ENCODE results near the gene IL13RA1.
"Not testable (repeated sequence)": the region's sequence is repeated elsewhere in the genome, so short reads cannot be mapped to it uniquely, and the experiment has no call there.

The IL13RA1 gene

DNA sequence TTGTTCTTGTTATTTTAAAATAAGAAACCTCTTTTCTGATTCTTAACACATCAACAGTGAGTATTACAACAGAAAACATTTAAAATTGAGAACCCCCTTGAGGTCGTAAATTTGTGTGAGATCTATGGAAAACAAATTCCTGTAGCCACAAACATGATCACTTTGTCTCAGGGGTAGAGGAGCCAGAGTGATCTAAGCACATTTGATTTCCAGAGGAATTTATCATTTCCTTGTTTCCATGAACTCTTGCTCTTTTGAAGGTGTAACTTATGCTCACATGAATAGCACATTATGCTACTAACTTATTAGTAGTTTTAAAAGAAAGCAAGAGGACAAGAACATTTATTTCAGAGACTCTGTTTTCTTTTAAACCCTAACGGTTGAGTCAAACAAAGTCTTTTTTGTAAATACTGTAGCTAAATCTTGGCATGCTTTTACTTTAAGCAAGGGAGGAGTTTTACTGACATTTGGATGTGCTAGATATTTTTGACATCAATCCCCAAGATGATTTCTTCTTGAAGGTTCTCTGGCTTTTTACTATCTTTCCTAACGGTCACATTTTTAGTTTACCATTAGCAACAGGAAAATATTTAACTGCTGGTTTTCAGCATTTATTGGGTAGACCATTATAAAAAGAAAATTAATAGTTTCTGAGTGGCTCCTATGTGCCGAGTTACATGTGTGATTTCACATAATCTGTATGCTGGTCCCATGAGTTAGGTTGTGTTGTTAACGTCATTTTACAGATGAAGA is 68.3 kb downstream of the IL13RA1 start:
- no peak for DNase-seq

DNA sequence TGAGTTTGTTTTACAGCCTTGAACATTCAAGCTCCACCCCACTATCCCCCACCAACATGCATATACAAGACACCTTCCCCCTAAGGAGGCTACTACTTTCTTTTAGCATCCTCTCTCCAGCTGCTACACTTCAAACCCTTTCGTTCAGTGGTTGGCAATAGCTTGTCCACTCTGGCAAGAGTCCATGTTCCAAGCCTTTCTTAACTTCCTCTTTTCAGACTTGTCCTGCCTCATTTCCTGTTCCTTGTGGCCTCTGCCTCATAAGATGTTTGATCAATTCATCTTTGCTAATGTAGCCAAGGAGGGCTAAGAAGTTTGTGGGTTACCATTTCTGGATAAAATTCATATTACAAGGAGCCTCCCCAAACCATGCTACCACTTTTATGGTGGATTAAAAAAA is 75.5 kb downstream of the IL13RA1 start:
- no peak for DNase-seq

DNA sequence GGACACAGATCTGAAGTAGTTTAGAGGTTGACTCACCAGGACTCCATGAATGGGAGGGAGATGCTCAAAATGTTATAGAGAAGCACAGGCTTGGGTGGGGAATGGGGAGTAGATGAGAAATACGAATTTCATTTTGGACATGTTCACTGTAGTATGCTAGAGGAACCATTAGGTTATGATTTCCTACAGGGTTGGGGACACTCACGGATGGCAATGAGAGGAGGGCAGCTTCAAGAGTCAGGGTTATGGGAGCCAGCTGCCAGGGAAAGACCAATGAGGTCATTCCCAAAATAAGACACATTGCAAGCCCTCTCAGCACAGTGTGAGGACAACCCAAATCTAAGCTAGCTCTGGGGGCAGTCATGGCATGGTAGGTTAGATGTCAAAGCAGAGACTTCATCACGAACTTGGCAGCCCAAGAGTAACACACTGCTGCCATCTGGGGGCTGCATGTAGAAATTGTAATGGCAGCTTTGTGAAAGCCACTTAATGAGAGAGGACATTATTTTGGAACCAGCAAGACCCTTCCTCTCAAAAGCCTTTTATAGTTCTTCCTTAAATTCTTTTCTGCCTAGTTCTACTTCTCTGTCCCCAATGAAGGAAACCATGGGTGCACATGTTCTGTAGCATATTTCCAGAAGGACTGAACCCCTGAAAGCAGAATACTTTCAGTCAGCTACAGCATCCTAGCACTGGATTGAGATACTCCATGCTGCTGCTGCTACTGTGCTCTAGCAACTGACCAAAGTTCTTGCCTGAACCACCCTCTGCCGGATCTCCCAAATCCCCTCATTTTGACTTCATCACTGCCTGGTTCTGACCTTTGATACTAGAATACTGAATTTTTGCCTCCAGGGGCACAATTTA is 80.0 kb downstream of the IL13RA1 start:
- DNase-seq = no peak

DNA sequence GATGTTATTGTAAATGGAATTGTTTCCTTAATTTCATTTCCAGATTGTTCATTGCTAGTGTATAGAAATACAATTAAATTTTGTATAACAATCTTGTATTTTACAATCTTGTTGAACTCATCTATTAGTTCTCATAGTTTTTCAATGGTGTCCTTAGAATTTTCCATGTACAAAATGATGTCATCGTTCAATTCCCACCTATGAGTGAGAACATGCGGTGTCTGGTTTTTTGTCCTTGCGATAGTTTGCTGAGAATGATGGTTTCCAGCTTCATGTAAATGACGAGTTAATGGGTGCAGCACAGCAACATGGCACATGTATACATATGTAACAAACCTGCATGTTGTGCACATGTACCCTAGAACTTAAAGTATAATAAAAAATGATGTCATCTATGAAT is 89.9 kb downstream of the IL13RA1 start:
- not testable (repeated sequence) for DNase-seq

DNA sequence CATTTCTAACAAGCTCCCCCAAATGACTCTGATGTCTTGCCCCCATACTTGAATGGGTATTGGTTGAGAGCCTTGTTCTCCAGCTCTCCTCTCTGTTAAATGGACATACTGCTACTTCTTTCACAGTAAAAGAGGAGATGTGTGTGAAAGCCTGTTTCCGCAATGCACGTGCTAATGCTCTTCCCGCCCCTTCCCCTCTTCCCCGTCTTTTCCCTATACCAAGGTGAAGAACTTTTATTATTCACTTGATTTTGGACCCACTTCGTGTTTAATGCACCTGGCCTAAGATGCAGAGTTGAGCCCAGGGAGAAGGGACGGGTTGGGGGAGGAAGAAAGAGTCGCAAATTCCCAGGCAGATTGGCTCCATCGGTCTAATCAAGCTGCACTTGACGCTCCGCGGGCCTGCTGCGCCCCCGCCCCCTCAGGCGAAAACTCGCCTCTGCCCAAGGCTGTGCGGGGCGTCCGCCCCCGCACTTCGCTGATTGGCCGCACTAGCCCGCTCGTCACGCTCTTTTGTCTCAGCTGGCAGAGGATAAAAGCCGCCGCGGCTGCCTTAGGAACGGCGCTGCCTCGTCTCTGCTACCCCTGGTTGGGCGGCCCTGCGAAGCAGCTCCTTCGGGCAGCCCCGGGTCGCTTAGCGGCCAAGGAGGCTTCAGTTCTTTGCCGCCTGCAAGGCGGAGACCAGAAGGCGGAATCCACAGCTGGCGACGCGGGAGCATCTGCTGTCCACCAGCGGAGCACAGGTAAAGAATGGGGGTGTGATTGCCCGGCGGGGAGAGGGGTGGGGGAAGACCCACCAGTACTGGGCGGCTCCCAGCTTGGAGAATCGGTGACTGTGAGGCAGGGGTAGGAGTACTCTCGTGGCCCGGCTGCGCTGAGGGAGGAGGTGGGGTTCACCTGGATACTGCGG is 96.1 kb downstream of the IL13RA1 start, which contains the start of gene ZCCHC12:
Gene ZCCHC12 (plus strand): TSS at position 562 of the 910 bp plus-strand sequence. CDS start 1,421 bp downstream, outside the sequence.
- DNase-seq = no peak

DNA sequence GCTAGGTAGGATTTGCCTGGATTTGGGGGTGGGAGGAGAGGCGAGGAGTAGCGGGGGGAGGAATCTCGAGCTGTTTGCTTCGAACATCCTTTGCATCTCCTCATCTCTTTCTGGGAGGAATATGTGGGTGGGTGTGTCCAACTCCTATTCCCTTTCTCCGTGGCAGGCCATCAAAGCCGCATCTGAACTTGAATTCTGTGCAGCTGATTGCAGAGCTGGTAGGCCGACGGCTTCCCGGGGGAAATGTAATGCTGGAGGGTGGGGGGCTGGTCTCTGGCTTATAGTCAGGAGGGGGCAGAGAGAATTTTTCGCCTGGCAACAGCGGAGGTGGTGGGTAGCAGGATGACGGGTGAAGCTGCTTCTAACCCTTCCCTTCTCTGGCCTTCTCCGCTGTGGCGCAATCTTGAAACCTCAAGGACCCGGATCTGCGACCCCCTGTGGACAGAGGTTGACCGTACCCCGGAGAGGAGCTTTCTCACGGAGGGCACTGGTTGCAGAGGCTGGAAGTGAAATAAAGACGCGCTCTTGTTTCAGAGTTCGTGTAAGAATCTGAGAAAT is 96.8 kb downstream of the IL13RA1 start:
- DNase-seq = no peak

DNA sequence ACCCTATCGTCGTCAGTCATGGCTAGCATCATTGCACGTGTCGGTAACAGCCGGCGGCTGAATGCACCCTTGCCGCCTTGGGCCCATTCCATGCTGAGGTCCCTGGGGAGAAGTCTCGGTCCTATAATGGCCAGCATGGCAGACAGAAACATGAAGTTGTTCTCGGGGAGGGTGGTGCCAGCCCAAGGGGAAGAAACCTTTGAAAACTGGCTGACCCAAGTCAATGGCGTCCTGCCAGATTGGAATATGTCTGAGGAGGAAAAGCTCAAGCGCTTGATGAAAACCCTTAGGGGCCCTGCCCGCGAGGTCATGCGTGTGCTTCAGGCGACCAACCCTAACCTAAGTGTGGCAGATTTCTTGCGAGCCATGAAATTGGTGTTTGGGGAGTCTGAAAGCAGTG is 97.8 kb downstream of the IL13RA1 start:
- no peak for DNase-seq

DNA sequence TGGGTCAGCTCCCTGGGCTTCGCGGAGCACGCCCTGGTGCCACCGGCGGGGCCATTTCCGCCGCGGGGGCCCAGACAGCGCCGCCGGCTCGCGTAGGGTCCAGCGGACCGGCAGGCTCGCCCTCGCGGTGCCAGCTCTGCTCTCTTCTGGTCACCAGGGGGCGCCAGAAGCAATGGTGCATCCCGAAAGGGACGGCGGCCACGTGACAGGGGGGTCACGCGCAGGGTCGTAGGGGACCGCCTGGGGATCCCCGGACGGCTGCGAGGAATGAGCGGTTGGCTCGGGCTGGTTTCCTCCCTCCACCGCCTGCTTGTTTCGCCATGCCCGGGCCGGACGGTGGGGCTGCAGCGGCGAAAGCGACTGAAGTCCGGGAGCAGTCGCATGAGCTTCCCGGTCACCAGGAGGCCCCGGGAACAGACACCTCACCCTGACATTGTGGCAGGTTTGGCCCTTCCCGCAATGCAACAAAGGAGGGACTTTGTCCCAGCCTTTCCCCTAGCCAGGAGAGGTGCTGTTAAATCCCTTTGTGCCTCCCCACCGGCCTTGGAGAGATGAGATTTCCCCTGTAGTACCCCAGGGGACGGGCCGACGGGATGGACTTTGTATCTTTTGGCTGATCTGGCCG is 112.0 kb downstream of the IL13RA1 start:
- DNase-seq = peak; percentile 68

Measured in activated CD4-positive, CD25-positive, alpha-beta regulatory T cell treated with anti-CD3 and anti-CD28 coated beads, Interleukin-2, amount 50 U/mL, for 72 hours (primary cell).